Chondrocyte (in vitro differentiated cells): ENCODE data around the gene MALRD1. TPM values are rescaled to one million over a fixed set of nuclear protein-coding genes. Genes with fewer than 3 reads are reported as not detected.
A peak's percentile ranks its signal among the peaks of the same experiment; 100 is the strongest.

Experiments used
- DNase-seq: peaks from one replicate; pipeline ENCODE4 v3.0.0; 2021; ENCODE audit warnings: mixed read lengths, low spot score
- H3K27ac Mint-ChIP-seq: one replicate; pipeline ENCODE4 v1.8.0; 2021; ENCODE audit warnings: mild to moderate bottlenecking, moderate library complexity, mixed read lengths; ENCODE audit not compliant: unreplicated experiment
- H3K27me3 Mint-ChIP-seq: 2 replicates; pipeline ENCODE4 v1.8.0; 2021; ENCODE audit warnings: low read depth, mixed read lengths
- H3K36me3 Mint-ChIP-seq: 2 replicates; pipeline ENCODE4 v1.8.0; 2021; ENCODE audit warnings: low read depth, mixed read lengths
- H3K4me1 Mint-ChIP-seq: 2 replicates; pipeline ENCODE4 v1.8.0; 2021; ENCODE audit warnings: low read depth, mild to moderate bottlenecking, mixed read lengths
- H3K4me3 Mint-ChIP-seq: one replicate; pipeline ENCODE4 v1.8.0; 2021; ENCODE audit warnings: mild to moderate bottlenecking, moderate library complexity, mixed read lengths; ENCODE audit not compliant: unreplicated experiment
- H3K9me3 Mint-ChIP-seq: 2 replicates; pipeline ENCODE4 v1.8.0; 2021; ENCODE audit warnings: low read depth, mixed read lengths
- total RNA-seq: library from RNA; stranded (reverse); gene quantifications from 3 replicates; pipeline ENCODE4 v1.2.1, GENCODE V29; 2021
- TF ChIP-seq, protein P1 (sequence below): fragments of 200-600 bp; sonication (generic); IDR thresholded peaks from 2 replicates; pipeline ENCODE4 v1.5.0; 2021; ENCODE audit warnings: antibody characterized with exemption, mild to moderate bottlenecking, moderate library complexity

MALRD1 gene
- total RNA-seq, 1 donor from 2014 or later: 0.27 TPM

DNA sequence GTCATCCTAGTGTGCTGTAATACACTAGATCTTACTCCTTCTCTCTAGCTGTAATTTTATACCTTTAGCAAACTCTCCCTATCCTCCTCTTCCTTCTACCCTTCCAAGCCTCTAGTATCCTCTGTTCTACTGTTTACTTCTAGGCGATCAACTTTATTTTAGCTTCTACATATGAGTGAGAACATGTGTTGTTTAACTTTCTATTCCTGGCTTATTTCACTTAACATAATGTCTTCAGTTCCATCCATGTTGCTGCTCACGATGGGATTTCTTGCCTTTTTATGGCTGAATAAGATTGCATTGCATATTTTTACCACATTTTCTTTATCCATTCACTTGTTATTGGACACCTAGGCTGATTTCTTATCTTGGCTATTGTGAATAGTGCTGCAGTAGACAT is 318.6 kb downstream of the MALRD1 start:
- H3K9me3 Mint-ChIP-seq: no peaks in the 10 kb centered on the region
- H3K4me3 Mint-ChIP-seq: no peak overlapping the region
- no peak for DNase-seq
- no peaks in the 10 kb centered on the region for H3K4me1 Mint-ChIP-seq
- peaks cover 9% of the 10 kb centered on the region for H3K27me3 Mint-ChIP-seq
- H3K36me3 Mint-ChIP-seq: no peaks in the 10 kb centered on the region
- H3K27ac Mint-ChIP-seq: no peak overlapping the region
- TF ChIP-seq, protein P1, sequence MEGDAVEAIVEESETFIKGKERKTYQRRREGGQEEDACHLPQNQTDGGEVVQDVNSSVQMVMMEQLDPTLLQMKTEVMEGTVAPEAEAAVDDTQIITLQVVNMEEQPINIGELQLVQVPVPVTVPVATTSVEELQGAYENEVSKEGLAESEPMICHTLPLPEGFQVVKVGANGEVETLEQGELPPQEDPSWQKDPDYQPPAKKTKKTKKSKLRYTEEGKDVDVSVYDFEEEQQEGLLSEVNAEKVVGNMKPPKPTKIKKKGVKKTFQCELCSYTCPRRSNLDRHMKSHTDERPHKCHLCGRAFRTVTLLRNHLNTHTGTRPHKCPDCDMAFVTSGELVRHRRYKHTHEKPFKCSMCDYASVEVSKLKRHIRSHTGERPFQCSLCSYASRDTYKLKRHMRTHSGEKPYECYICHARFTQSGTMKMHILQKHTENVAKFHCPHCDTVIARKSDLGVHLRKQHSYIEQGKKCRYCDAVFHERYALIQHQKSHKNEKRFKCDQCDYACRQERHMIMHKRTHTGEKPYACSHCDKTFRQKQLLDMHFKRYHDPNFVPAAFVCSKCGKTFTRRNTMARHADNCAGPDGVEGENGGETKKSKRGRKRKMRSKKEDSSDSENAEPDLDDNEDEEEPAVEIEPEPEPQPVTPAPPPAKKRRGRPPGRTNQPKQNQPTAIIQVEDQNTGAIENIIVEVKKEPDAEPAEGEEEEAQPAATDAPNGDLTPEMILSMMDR: no peak

DNA sequence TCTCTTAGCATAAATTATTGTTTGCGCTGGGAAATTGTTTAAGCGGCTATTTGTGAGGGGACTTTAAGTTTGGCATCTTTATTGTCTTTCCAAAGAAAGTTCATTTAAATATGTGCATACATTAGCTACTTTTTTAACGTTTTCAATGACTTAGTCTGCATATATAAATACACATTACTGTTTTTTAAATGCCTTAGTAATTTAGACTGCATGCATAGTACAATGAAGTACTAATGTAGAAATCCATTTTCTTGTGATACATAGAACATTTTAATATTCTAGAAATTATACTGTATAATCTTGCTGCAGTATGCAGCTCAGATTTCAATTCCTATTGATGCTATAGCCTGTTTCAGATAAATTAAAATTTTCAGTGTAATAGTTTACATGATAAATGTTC is 325.4 kb downstream of the MALRD1 start:
- TF ChIP-seq, protein P1: no peak
- DNase-seq: no peak
- Mint-ChIP-seq H3K27ac (no peak overlapping the region), H3K4me1 (no peaks in the 10 kb centered on the region), H3K9me3 (no peaks in the 10 kb centered on the region), H3K27me3 (peaks cover 6% of the 10 kb centered on the region), H3K4me3 (no peak overlapping the region), H3K36me3 (no peaks in the 10 kb centered on the region)

DNA sequence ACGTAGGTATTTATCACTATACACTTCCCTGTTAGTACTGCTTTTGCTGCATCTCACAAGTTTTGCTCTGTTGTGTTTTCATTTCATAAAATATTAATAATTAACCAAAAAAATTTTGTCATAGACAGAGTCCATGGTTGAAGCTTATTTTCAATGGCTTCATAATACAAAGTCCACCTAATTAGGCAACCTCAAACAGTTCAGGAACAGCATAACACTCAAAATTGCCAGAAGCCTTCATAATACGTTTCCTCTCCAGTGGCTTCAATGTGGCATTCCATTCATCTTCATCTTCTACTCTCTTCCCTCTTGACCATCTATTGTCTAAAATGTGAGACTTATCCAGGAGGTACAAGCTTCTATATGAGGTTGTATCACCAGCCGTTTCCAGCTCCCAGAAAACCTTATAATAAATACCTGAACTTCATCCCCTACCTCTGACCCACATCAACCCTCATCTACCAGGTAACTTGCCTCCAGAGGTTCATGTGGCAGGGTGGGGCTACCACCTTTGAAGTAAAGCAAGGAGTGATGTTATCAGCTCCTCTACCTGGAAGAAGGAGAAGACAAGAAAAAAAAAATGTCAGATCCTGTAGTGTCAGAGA is 337.3 kb downstream of the MALRD1 start:
- Mint-ChIP-seq H3K27ac (no peak overlapping the region), H3K9me3 (peaks cover 14% of the 10 kb centered on the region), H3K4me3 (no peak overlapping the region), H3K36me3 (no peaks in the 10 kb centered on the region), H3K27me3 (peaks cover 6% of the 10 kb centered on the region), H3K4me1 (no peaks in the 10 kb centered on the region)
- no peak for DNase-seq
- TF ChIP-seq, protein P1: no peak

DNA sequence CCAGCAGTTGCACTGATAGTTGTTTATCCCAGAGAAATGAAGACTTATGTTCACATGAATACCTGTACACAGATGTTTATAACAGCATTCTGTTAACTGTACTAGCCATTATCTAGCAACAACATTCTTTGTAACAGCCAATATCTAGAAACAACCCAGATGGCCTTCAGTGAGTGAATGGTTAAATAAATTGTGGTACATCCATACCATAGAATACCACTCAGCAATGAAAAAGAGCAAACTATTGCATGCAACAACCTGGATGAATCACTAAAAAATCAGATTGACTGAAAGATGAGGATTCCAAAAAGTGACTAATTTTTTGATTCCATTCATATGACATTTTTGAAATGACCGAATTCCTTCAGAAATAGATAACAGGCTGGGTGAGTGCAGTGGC is 360.3 kb downstream of the MALRD1 start:
- H3K36me3 Mint-ChIP-seq: peaks cover 2% of the 10 kb centered on the region
- TF ChIP-seq, protein P1: no peak
- no peak overlapping the region for H3K27ac Mint-ChIP-seq
- H3K4me1 Mint-ChIP-seq: no peaks in the 10 kb centered on the region
- no peak overlapping the region for H3K4me3 Mint-ChIP-seq
- DNase-seq: no peak
- H3K9me3 Mint-ChIP-seq: peaks cover 8% of the 10 kb centered on the region
- H3K27me3 Mint-ChIP-seq: peaks cover 23% of the 10 kb centered on the region

DNA sequence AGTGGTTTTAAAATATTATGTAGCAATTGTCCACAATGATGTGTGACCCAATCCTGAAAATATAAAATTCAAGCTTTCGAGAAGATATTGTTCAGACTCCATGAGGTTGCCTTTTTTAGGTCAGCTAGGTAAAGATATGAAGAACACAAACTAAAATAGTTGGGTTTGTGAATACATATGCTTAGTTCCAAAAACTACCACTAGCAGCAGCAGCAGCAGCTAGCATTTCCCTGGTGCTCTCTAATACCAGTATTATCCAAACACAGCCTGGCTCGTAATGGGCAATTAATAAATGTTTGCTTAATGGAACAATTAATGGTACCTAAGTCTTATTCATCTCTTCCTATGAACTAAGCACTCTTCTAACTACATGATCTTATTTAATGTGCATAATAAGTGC is 362.5 kb downstream of the MALRD1 start:
- Mint-ChIP-seq H3K4me3 (no peak overlapping the region), H3K9me3 (peaks cover 8% of the 10 kb centered on the region), H3K4me1 (no peaks in the 10 kb centered on the region), H3K36me3 (peaks cover 2% of the 10 kb centered on the region), H3K27me3 (peaks cover 14% of the 10 kb centered on the region), H3K27ac (no peak overlapping the region)
- TF ChIP-seq, protein P1: peak; percentile 43
- DNase-seq: no peak
